GM12892 (cell line): ENCODE data around the gene SRPK3.

Source experiments
- POLR2A ChIP-seq: IDR thresholded peaks from 2 replicates; pipeline ENCODE4 v1.6.1; 2011; ENCODE audit warnings: low read depth, low read length, control low read depth
- POLR2AphosphoS5 ChIP-seq: IDR thresholded peaks from 2 replicates; pipeline ENCODE4 v1.6.1; 2011; ENCODE audit warnings: low read depth, low read length, control low read depth
- TAF1 ChIP-seq: IDR thresholded peaks from 2 replicates; pipeline ENCODE4 v1.6.1; 2011; ENCODE audit warnings: low read depth, mild to moderate bottlenecking, control low read depth, low read length, borderline replicate concordance

GRCh38 chrX:153801669-153802068 lies 20.8 kb downstream of the SRPK3 start:
- TF ChIP-seq POLR2A (no peak), POLR2AphosphoS5 (no peak), TAF1 (no peak)
